Keratinocyte (primary cell): ENCODE results near the gene SMAD9. TPM values are rescaled to one million over a fixed set of nuclear protein-coding genes. Genes with fewer than 3 reads are reported as not detected.

ENCODE experiments used
- DNase-seq: peaks from one replicate; pipeline ENCODE4 v3.0.0-alpha.2; 2011; ENCODE audit warnings: low read depth, missing footprints, low spot score
- FAIRE-seq: peaks from 2 replicates; lab custom pipeline; 2011; peaks lifted over from hg19 to GRCh38; lab: Jason Lieb, UNC
- H2AFZ ChIP-seq: 2 replicates; pipeline ENCODE4 v1.6.0; 2012; ENCODE audit warnings: low read length, control low read depth, inconsistent platforms; ENCODE audit not compliant: control insufficient read depth
- H3K27ac ChIP-seq: 2 replicates; pipeline ENCODE4 v1.5.1; 2011; ENCODE audit warnings: low read length; ENCODE audit not compliant: control insufficient read depth, insufficient read depth
- H3K27me3 ChIP-seq: 3 replicates; pipeline ENCODE4 v1.6.0; 2011; ENCODE audit warnings: low read length; ENCODE audit not compliant: control insufficient read depth, insufficient read depth; ENCODE audit errors: extremely low read depth
- H3K36me3 ChIP-seq, 2 experiments: 2 replicates in 1 of 2; 3 replicates in 1 of 2; pipeline ENCODE4 v1.5.1; 2011; ENCODE audit warnings: low read length in 2 of 2, mild to moderate bottlenecking in 1 of 2; ENCODE audit not compliant: control insufficient read depth in 2 of 2, insufficient read depth in 2 of 2; ENCODE audit errors: extremely low read depth in 1 of 2
- H3K4me1 ChIP-seq: 3 replicates; pipeline ENCODE4 v1.5.1; 2011; ENCODE audit warnings: low read length; ENCODE audit not compliant: control insufficient read depth, insufficient read depth; ENCODE audit errors: extremely low read depth
- H3K4me2 ChIP-seq: 3 replicates; pipeline ENCODE4 v1.6.0; 2011; ENCODE audit warnings: low read depth, low read length; ENCODE audit not compliant: control insufficient read depth, insufficient read depth; ENCODE audit errors: extremely low read depth
- H3K4me3 ChIP-seq, 3 experiments: fragments of 200-600 bp in 1 of 3; sonication (generic) in 1 of 3; 2 replicates in 2 of 3; 3 replicates in 1 of 3; pipeline ENCODE4 v1.5.1; 2011 to 2016; ENCODE audit warnings: low read length in 3 of 3, mild to moderate bottlenecking in 3 of 3, control low read depth in 2 of 3, inconsistent platforms in 1 of 3, low read depth in 1 of 3, mixed read lengths in 1 of 3, mixed run types in 1 of 3, moderate library complexity in 1 of 3; ENCODE audit not compliant: control insufficient read depth in 2 of 3, insufficient read depth in 2 of 3; ENCODE audit errors: extremely low read depth in 1 of 3
- H3K79me2 ChIP-seq: 2 replicates; pipeline ENCODE4 v1.6.0; 2012; ENCODE audit warnings: low read length; ENCODE audit not compliant: control insufficient read depth, insufficient read depth
- H3K9ac ChIP-seq: 3 replicates; pipeline ENCODE4 v1.6.0; 2011; ENCODE audit warnings: low read length; ENCODE audit not compliant: control insufficient read depth, insufficient read depth; ENCODE audit errors: extremely low read depth
- H3K9me1 ChIP-seq: 3 replicates; pipeline ENCODE4 v1.6.0; 2011; ENCODE audit warnings: low read length; ENCODE audit not compliant: control insufficient read depth, insufficient read depth; ENCODE audit errors: extremely low read depth
- H3K9me3 ChIP-seq: 2 replicates; pipeline ENCODE4 v1.5.1; 2012; ENCODE audit warnings: low read depth, low read length; ENCODE audit not compliant: control insufficient read depth
- H4K20me1 ChIP-seq: 3 replicates; pipeline ENCODE4 v1.6.0; 2011; ENCODE audit warnings: low read length; ENCODE audit not compliant: control insufficient read depth, insufficient read depth; ENCODE audit errors: extremely low read depth
- CTCF ChIP-seq, 3 experiments: IDR thresholded peaks in 1 of 3; conservative IDR thresholded peaks in 1 of 3; optimal IDR thresholded peaks in 1 of 3; 2 replicates in 2 of 3; 3 replicates in 1 of 3; pipeline versions ENCODE3 to v1.5.1; 2011; ENCODE audit warnings: low read length in 3 of 3, mild to moderate bottlenecking in 3 of 3, moderate library complexity in 2 of 3, control low read depth in 1 of 3, inconsistent platforms in 1 of 3; ENCODE audit not compliant: insufficient read depth in 2 of 3; ENCODE audit errors: extremely low read depth in 1 of 3
- EZH2 ChIP-seq: IDR thresholded peaks from one replicate; pipeline ENCODE4 v1.6.1; 2012; ENCODE audit warnings: inconsistent platforms, mild to moderate bottlenecking, low read length, moderate library complexity
- dilution Hi-C: fragments of 300-500 bp; cut with MboI; formaldehyde crosslinking; loops from one replicate; pipeline ENCODE4 v1.7.0; 2020; ENCODE audit warnings: low sequenced_read_pairs; ENCODE audit not compliant: extremely low pct_ligation_motif_present
- polyA plus RNA-seq, 5 experiments: library from polyadenylated mRNA; depleted of rRNA in 3 of 5; stranded (reverse) in 3 of 5; stranded (forward) in 1 of 5; unstranded in 1 of 5; fragments of >200 nt; gene quantifications; 1 replicate in 1 of 5; 2 replicates in 3 of 5; 3 replicates in 1 of 5; pipeline versions ENCODE4 v1.2.1 to v1.2.3, GENCODE V29; 2011 to 2012; ENCODE audit warnings: missing spikeins in 2 of 5, low read depth in 1 of 5, low replicate concordance in 1 of 5

Gene SMAD9
- polyA plus RNA-seq, 1 donor (not counting 4 experiments of a cell fraction or from before 2014, with no cell fraction given): 0.10 TPM

GRCh38 chr13:36888645-36889044, 31.4 kb downstream of the SMAD9 start:
- FAIRE-seq (no peak), DNase-seq (no peak)
- H3K27me3 ChIP-seq: no peaks in the 10 kb centered on the region
- H3K4me1 ChIP-seq: no peaks in the 10 kb centered on the region
- no peak overlapping the region for H3K4me2 ChIP-seq
- no peaks in the 10 kb centered on the region for H3K9me1 ChIP-seq
- no peaks in the 10 kb centered on the region for H3K79me2 ChIP-seq
- TF ChIP-seq CTCF (optimal IDR thresholded peaks at IDR 0.05 in 1 of 3, IDR thresholded peaks at IDR 0.05 in 1 of 3, conservative IDR thresholded peaks at IDR 0.05 in 1 of 3; ENCODE audit: extremely low read depth in 1 of 3, insufficient read depth in 2 of 3, low read length in 3 of 3): no peak
- no peak for TF ChIP-seq EZH2
- H3K4me3 ChIP-seq: no peak overlapping the region
- H3K9me3 ChIP-seq: no peaks in the 10 kb centered on the region
- no peaks in the 10 kb centered on the region for H4K20me1 ChIP-seq
- H3K36me3 ChIP-seq: no peaks in the 10 kb centered on the region
- no peak overlapping the region for H2AFZ ChIP-seq
- no peak overlapping the region for H3K27ac ChIP-seq
- H3K9ac ChIP-seq: no peak overlapping the region
- dilution Hi-C loops: no loop called here

GRCh38 chr13:36887758-36888521, 32.1 kb downstream of the SMAD9 start:
- H3K4me2 ChIP-seq: no peak overlapping the region
- H3K9ac ChIP-seq: no peak overlapping the region
- no peaks in the 10 kb centered on the region for H3K36me3 ChIP-seq
- H3K4me3 ChIP-seq: no peak overlapping the region
- no peak overlapping the region for H3K27ac ChIP-seq
- DNase-seq (no peak), FAIRE-seq (no peak)
- no peak overlapping the region for H2AFZ ChIP-seq
- no peaks in the 10 kb centered on the region for H3K9me1 ChIP-seq
- H3K79me2 ChIP-seq: no peaks in the 10 kb centered on the region
- H3K4me1 ChIP-seq: no peaks in the 10 kb centered on the region
- dilution Hi-C loops: no loop called here
- TF ChIP-seq CTCF (optimal IDR thresholded peaks at IDR 0.05 in 1 of 3, IDR thresholded peaks at IDR 0.05 in 1 of 3, conservative IDR thresholded peaks at IDR 0.05 in 1 of 3; ENCODE audit: extremely low read depth in 1 of 3, insufficient read depth in 2 of 3, low read length in 3 of 3): no peak
- no peak for TF ChIP-seq EZH2
- H4K20me1 ChIP-seq: no peaks in the 10 kb centered on the region
- H3K27me3 ChIP-seq: no peaks in the 10 kb centered on the region
- H3K9me3 ChIP-seq: no peaks in the 10 kb centered on the region
